K562 (cell line): Measurements from ENCODE around the gene ABI3BP. TPM values are rescaled to one million over a fixed set of nuclear protein-coding genes. Genes with fewer than 3 reads are reported as not detected.

ENCODE experiments used
- ATAC-seq: fragments of 200-7000 bp; cut with Tn5 transposase; 3 replicates; pipeline ENCODE4 v1.9.1; 2020; ENCODE audit warnings: moderate library complexity
- BruUV-seq: library from RNA; stranded (reverse); fragments of 400-500 nt; replicated peaks from 2 replicates; lab custom pipeline; 2021; lab: Mats Ljungman, UMichigan
- CTCF ChIA-PET: fragments of 300-600 bp; formaldehyde crosslinking; extraction: SDS; loops from one replicate; lab custom pipeline; 2021; ENCODE audit warnings: low intra/inter-chr PET ratio; lab: Yijun Ruan, JAX
- POLR2A ChIA-PET: fragments of 300-600, 350-650 bp; sonication (Branson Sonifier 250); formaldehyde crosslinking; extraction: SDS; loops from one replicate; lab custom pipeline; 2021; ENCODE audit warnings: antibody characterized with exemption, inconsistent platforms; lab: Yijun Ruan, JAX
- DNase-seq, 4 experiments: peaks; one replicate each; pipeline versions ENCODE4 v3.0.0 to v3.0.0-alpha.2; 2011 to 2018; ENCODE audit warnings: low spot score in 3 of 4, mixed read lengths in 3 of 4; ENCODE audit errors: extremely low read depth in 1 of 4
- FAIRE-seq: peaks from 2 replicates; lab custom pipeline; 2011; peaks lifted over from hg19 to GRCh38; lab: Jason Lieb, UNC
- H2AFZ ChIP-seq: 2 replicates; pipeline ENCODE4 v1.6.0; 2011; ENCODE audit warnings: low read depth, low read length, control low read depth, inconsistent platforms
- H3K27ac ChIP-seq: fragments of 200-600 bp; 3 replicates; pipeline ENCODE4 v1.8.0; 2011; ENCODE audit warnings: low read depth, mild to moderate bottlenecking, control low read depth, inconsistent platforms, low read length, moderate library complexity, mixed read lengths; ENCODE audit errors: extremely low read depth
- H3K27me3 ChIP-seq, 2 experiments: fragments of 300-600 bp in 1 of 2; 2 replicates in 1 of 2; 3 replicates in 1 of 2; pipeline versions ENCODE4 v1.6.0 to v1.8.0; 2011; ENCODE audit warnings: inconsistent platforms in 2 of 2, low read length in 2 of 2, mild to moderate bottlenecking in 1 of 2, mixed read lengths in 1 of 2, moderate library complexity in 1 of 2; ENCODE audit not compliant: control insufficient read depth in 2 of 2, insufficient read depth in 2 of 2
- H3K36me3 ChIP-seq: fragments of 300-600 bp; 3 replicates; pipeline ENCODE4 v1.8.0; 2011; ENCODE audit warnings: mild to moderate bottlenecking, low read length, inconsistent platforms; ENCODE audit not compliant: control insufficient read depth, insufficient read depth
- H3K4me1 ChIP-seq, 2 experiments: fragments of 200-600 bp in 1 of 2; replicated peaks in 1 of 2; 2 replicates in 1 of 2; 3 replicates in 1 of 2; pipeline versions ENCODE4 v1.5.1 to v1.8.0; 2011; ENCODE audit warnings: inconsistent platforms in 2 of 2, low read length in 2 of 2, mild to moderate bottlenecking in 1 of 2, mixed read lengths in 1 of 2, moderate library complexity in 1 of 2; ENCODE audit not compliant: control insufficient read depth in 2 of 2, insufficient read depth in 2 of 2
- H3K4me2 ChIP-seq: 2 replicates; pipeline ENCODE4 v1.6.1; 2011; ENCODE audit warnings: low read length, control low read depth, inconsistent platforms, mixed read lengths; ENCODE audit not compliant: insufficient read depth
- H3K4me3 ChIP-seq: fragments of 200-600 bp; sonication (generic), shearing (Covaris generic); 2 replicates; pipeline ENCODE4 v1.5.1; 2016; ENCODE audit warnings: control low read depth, inconsistent platforms
- H3K79me2 ChIP-seq: fragments of 200-600 bp; 3 replicates; pipeline ENCODE4 v1.8.0; 2011; ENCODE audit warnings: low read length, inconsistent platforms; ENCODE audit not compliant: control insufficient read depth, insufficient read depth
- H3K9ac ChIP-seq, 2 experiments: 2 replicates each; pipeline versions ENCODE4 v1.6.0 to v1.6.1; 2011; ENCODE audit warnings: low read depth in 2 of 2, low read length in 2 of 2, control low read depth in 1 of 2, inconsistent platforms in 1 of 2, mild to moderate bottlenecking in 1 of 2, mixed read lengths in 1 of 2; ENCODE audit not compliant: insufficient read depth in 1 of 2
- H3K9me1 ChIP-seq: one replicate; pipeline ENCODE4 v1.6.0; 2011; ENCODE audit warnings: inconsistent platforms, mild to moderate bottlenecking, low read length, moderate library complexity; ENCODE audit not compliant: control insufficient read depth, insufficient read depth
- H3K9me3 ChIP-seq: replicated peaks from 2 replicates; pipeline ENCODE4 v1.5.1; 2011; ENCODE audit warnings: low read depth, low read length, inconsistent platforms; ENCODE audit not compliant: control insufficient read depth, insufficient read depth
- H4K20me1 ChIP-seq: replicated peaks from 2 replicates; pipeline ENCODE4 v1.6.1; 2011; ENCODE audit warnings: low read length, inconsistent platforms, mixed read lengths; ENCODE audit not compliant: control insufficient read depth, insufficient read depth
- C11orf30 ChIP-seq: fragments of 450-650 bp; IDR thresholded peaks from 2 replicates; pipeline ENCODE4 v1.6.1; 2016; ENCODE audit warnings: low read depth, mild to moderate bottlenecking
- ETS2 ChIP-seq: IDR thresholded peaks from 2 replicates; pipeline ENCODE4 v1.6.1; 2016; ENCODE audit warnings: borderline replicate concordance, missing genetic modification characterization, mild to moderate bottlenecking, moderate library complexity, missing compliant biosample characterization; ENCODE audit not compliant: poor library complexity, severe bottlenecking
- FOXK1 ChIP-seq: sonication (generic); formaldehyde crosslinking; IDR thresholded peaks from 2 replicates; pipeline ENCODE4 v1.8.0; 2022; ENCODE audit warnings: missing genetic modification reagents, mild to moderate bottlenecking, borderline replicate concordance
- HLTF ChIP-seq: fragments of 450-650 bp; IDR thresholded peaks from 2 replicates; pipeline ENCODE4 v1.6.1; 2016
- NUFIP1 ChIP-seq: fragments of 450-650 bp; IDR thresholded peaks from 2 replicates; pipeline ENCODE4 v1.6.1; 2018; ENCODE audit not compliant: partially characterized antibody
- POLR2H ChIP-seq: IDR thresholded peaks from 2 replicates; pipeline ENCODE4 v1.6.1; 2016; ENCODE audit warnings: missing genetic modification characterization, low read depth, mild to moderate bottlenecking, control low read depth, missing compliant biosample characterization, moderate library complexity
- PTTG1 ChIP-seq: fragments of 450-650 bp; IDR thresholded peaks from 2 replicates; pipeline ENCODE4 v1.6.1; 2016; ENCODE audit warnings: low read depth, mild to moderate bottlenecking, missing genetic modification characterization, missing compliant biosample characterization
- RFX7 ChIP-seq: fragments of 250-450 bp; sonication (Bioruptor Pico); IDR thresholded peaks from 2 replicates; pipeline ENCODE4 v1.5.1; 2021; ENCODE audit warnings: mild to moderate bottlenecking
- STAT6 ChIP-seq: sonication (generic); formaldehyde crosslinking; IDR thresholded peaks from 2 replicates; pipeline ENCODE4 v1.8.1; 2023; ENCODE audit warnings: mild to moderate bottlenecking, missing genetic modification reagents
- THAP12 ChIP-seq: fragments of 250-450 bp; sonication (Bioruptor Pico); IDR thresholded peaks from 2 replicates; pipeline ENCODE4 v1.9.0; 2021; ENCODE audit warnings: mild to moderate bottlenecking, inconsistent platforms
- ZNF316 ChIP-seq: fragments of 450-650 bp; IDR thresholded peaks from 2 replicates; pipeline ENCODE4 v1.6.1; 2016
- ZNF436 ChIP-seq: fragments of 250-450, 450-650 bp; sonication (Bioruptor Pico); formaldehyde crosslinking; IDR thresholded peaks from 2 replicates; pipeline ENCODE4 v1.7.0; 2020; ENCODE audit warnings: mild to moderate bottlenecking
- WGBS: fragments of 100-300 bp; shearing (Covaris generic); methylation state at CpG from one replicate; pipeline ENCODE4 v1.1.6; 2016; ENCODE audit warnings: low coverage, mixed read lengths; ENCODE audit not compliant: insufficient coverage; ENCODE audit errors: missing lambda C conversion rate; 5-methylcytosine and 5-hydroxymethylcytosine counted together
- in situ Hi-C: fragments of 300-500 bp; cut with MboI; formaldehyde crosslinking; loops from 4 replicates; pipeline ENCODE4 v1.15.0; 2018; ENCODE audit warnings: inconsistent platforms, mixed read lengths
- intact Hi-C: fragments of 100-400 bp; cut with micrococcal nuclease; formaldehyde crosslinking; loops from 2 replicates; pipeline ENCODE4 v1.14.2; 2022
- polyA plus RNA-seq, 8 experiments: library from polyadenylated mRNA; depleted of rRNA in 4 of 8; stranded (reverse) in 5 of 8; unstranded in 3 of 8; fragments of >200 nt; fragmentation: Nextera tagmentation in 2 of 8; fragmentation: Illumina TruSeq in 1 of 8; extraction: Ambion mirVana in 2 of 8; extraction: Trizol in 1 of 8; gene quantifications; 2 replicates each; pipeline versions ENCODE4 v1.2.1 to v1.2.3, GENCODE V29; 2011 to 2014; ENCODE audit warnings: inconsistent platforms in 1 of 8, missing spikeins in 1 of 8
- total RNA-seq, 7 experiments: library from RNA; depleted of rRNA in 6 of 7; stranded (reverse); fragments of >200 nt in 6 of 7; fragmentation: Illumina TruSeq in 2 of 7; extraction: Trizol in 2 of 7; gene quantifications; 2 replicates each; pipeline versions ENCODE4 v1.2.1 to v1.2.3, GENCODE V29; 2011 to 2021; ENCODE audit warnings: low replicate concordance in 1 of 7

ABI3BP gene
- total and polyA plus RNA-seq, 9 of the 15 experiments (the other 6 are each of a cell fraction or from before 2014, with no cell fraction given): 0.01 to 0.24 (median 0.06) TPM; not detected in 5

GRCh38 chr3:100732435-100732834, 260.8 kb downstream of the ABI3BP start:
- TF ChIP-seq POLR2H (tag) (no peak), C11orf30 (peak; percentile 44; the same call in 1 of the 2 replicates), ZNF316 (peak; percentile 50; the same call in 1 of the 2 replicates)
- TF ChIP-seq, all 486 proteins: peak for 2
- FAIRE-seq (peak; percentile 19), ATAC-seq (no peak), DNase-seq (no peak)
- H3K27ac ChIP-seq: no peak overlapping the region
- CTCF ChIA-PET: no interaction called here
- H3K79me2 ChIP-seq: peaks cover 41% of the 10 kb centered on the region
- no TSS peak for BruUV-seq
- no peak overlapping the region for H2AFZ ChIP-seq
- no peaks in the 10 kb centered on the region for H3K27me3 ChIP-seq
- in situ Hi-C loops: no loop called here
- POLR2A ChIA-PET: no interaction called here
- H3K4me1 ChIP-seq: no peaks in the 10 kb centered on the region; a peak in 1 of 5 replicates
- WGBS: 98% methylated on average over 3 of the region's 3 CpGs
- no peaks in the 10 kb centered on the region for H4K20me1 ChIP-seq
- no peak overlapping the region for H3K4me3 ChIP-seq
- no peak overlapping the region for H3K9ac ChIP-seq
- no peaks in the 10 kb centered on the region for H3K9me3 ChIP-seq
- no peaks in the 10 kb centered on the region for H3K9me1 ChIP-seq
- H3K4me2 ChIP-seq: no peak overlapping the region
- peaks cover 87% of the 10 kb centered on the region for H3K36me3 ChIP-seq
- intact Hi-C loops: no loop called here

- intact Hi-C loops (no loop called here), in situ Hi-C loops (no loop called here)
- no peak for DNase-seq
- FAIRE-seq: no peak
- ChIA-PET POLR2A (interaction anchor here (1.0 to 1.4 kb wide), 2 partner anchors 8 to 12 kb away, joined by 4 to 5 read pairs; no protein-coding TSS in a partner anchor), CTCF (no interaction called here)
- no peaks in the 10 kb centered on the region for H3K27me3 ChIP-seq
- H3K27ac ChIP-seq: no peak overlapping the region
- BruUV-seq: no TSS peak
- peaks cover 50% of the 10 kb centered on the region for H3K79me2 ChIP-seq
- H3K4me3 ChIP-seq: no peak overlapping the region
- H3K9me1 ChIP-seq: no peaks in the 10 kb centered on the region
- H3K9me3 ChIP-seq: no peaks in the 10 kb centered on the region
- H3K36me3 ChIP-seq: peaks cover 85% of the 10 kb centered on the region
- H2AFZ ChIP-seq: no peak overlapping the region
- no peak overlapping the region for H3K9ac ChIP-seq
- WGBS: 77% methylated on average over 3 of the region's 3 CpGs
- H3K4me1 ChIP-seq: no peaks in the 10 kb centered on the region; a peak in 1 of 5 replicates
- no peak for ATAC-seq
- no peaks in the 10 kb centered on the region for H4K20me1 ChIP-seq
- no peak overlapping the region for H3K4me2 ChIP-seq
- TF ChIP-seq STAT6 (CRISPR knock-in tag) (no peak), RFX7 (CRISPR knock-in tag) (no peak), ZNF436 (CRISPR knock-in tag) (no peak), FOXK1 (CRISPR knock-in tag) (no peak), NUFIP1 (no peak), THAP12 (no peak), HLTF (no peak), PTTG1 (tag) (no peak), ETS2 (tag) (no peak)
These were observed 262.7 kb downstream of the ABI3BP start for GRCh38 chr3:100730524-100730923.
